HEK293 (cell line): ENCODE results near the gene COL6A1.
A peak's percentile ranks its signal among the peaks of the same experiment; 100 is the strongest.

Source experiments
- CTCF ChIA-PET: fragments of 350-600 bp; formaldehyde crosslinking; extraction: SDS; loops from one replicate; lab custom pipeline; 2021; ENCODE audit warnings: antibody characterized with exemption; lab: Yijun Ruan, JAX
- POLR2A ChIA-PET: fragments of 300-600 bp; formaldehyde crosslinking; extraction: SDS; loops from one replicate; lab custom pipeline; 2020; ENCODE audit warnings: antibody characterized with exemption, inconsistent platforms; lab: Yijun Ruan, JAX
- H3K27ac ChIP-seq: fragments of 200-500 bp; sonication (Bioruptor generic); 2 replicates; pipeline ENCODE4 v1.5.1; 2014; ENCODE audit warnings: low read depth, low read length, control low read depth, inconsistent platforms; ENCODE audit errors: extremely low read depth
- H3K36me3 ChIP-seq, 2 experiments: fragments of 200-500 bp in 1 of 2; sonication (Bioruptor generic) in 1 of 2; 1 replicate in 1 of 2; 2 replicates in 1 of 2; pipeline ENCODE4 v1.5.1; 2014 to 2017; ENCODE audit warnings: inconsistent platforms in 2 of 2, low read length in 2 of 2; ENCODE audit not compliant: control insufficient read depth in 2 of 2, insufficient read depth in 1 of 2
- H3K4me1 ChIP-seq: fragments of 200-500 bp; sonication (Bioruptor generic); 2 replicates; pipeline ENCODE4 v1.5.1; 2014; ENCODE audit warnings: mild to moderate bottlenecking, low read length, inconsistent platforms; ENCODE audit not compliant: control insufficient read depth, insufficient read depth
- H3K4me3 ChIP-seq: 2 replicates; pipeline ENCODE4 v1.5.1; 2011; ENCODE audit warnings: low read depth, mild to moderate bottlenecking, control low read depth, low read length, moderate library complexity
- H3K9me3 ChIP-seq: fragments of 200-500 bp; sonication (Bioruptor generic); 2 replicates; pipeline ENCODE4 v1.5.1; 2014; ENCODE audit warnings: low read depth, low read length, inconsistent platforms; ENCODE audit not compliant: control insufficient read depth, insufficient read depth
- ATF2 ChIP-seq: fragments of 450-650 bp; formaldehyde crosslinking; IDR thresholded peaks from 2 replicates; pipeline ENCODE4 v1.5.1; 2016; ENCODE audit warnings: missing biosample characterization, missing genetic modification characterization, low read depth
- BCL11B ChIP-seq: fragments of 450-650 bp; formaldehyde crosslinking; IDR thresholded peaks from 2 replicates; pipeline ENCODE4 v1.5.1; 2016; ENCODE audit warnings: low read depth, missing biosample characterization, missing genetic modification characterization
- EGR2 ChIP-seq: fragments of 450-650 bp; formaldehyde crosslinking; IDR thresholded peaks from 2 replicates; pipeline ENCODE4 v1.5.1; 2016; ENCODE audit warnings: low read depth, missing biosample characterization, missing genetic modification characterization
- GLIS1 ChIP-seq: fragments of 450-650 bp; formaldehyde crosslinking; IDR thresholded peaks from 2 replicates; pipeline ENCODE4 v1.5.1; 2016; ENCODE audit warnings: missing biosample characterization, missing genetic modification characterization
- HIC1 ChIP-seq: fragments of 450-650 bp; formaldehyde crosslinking; IDR thresholded peaks from 2 replicates; pipeline ENCODE4 v1.5.1; 2016; ENCODE audit warnings: missing biosample characterization, missing genetic modification characterization
- IKZF3 ChIP-seq: fragments of 450-650 bp; IDR thresholded peaks from 2 replicates; pipeline ENCODE4 v1.5.0; 2018; ENCODE audit warnings: missing biosample characterization, mild to moderate bottlenecking, missing genetic modification characterization, moderate library complexity
- INSM2 ChIP-seq: fragments of 450-650 bp; formaldehyde crosslinking; IDR thresholded peaks from 2 replicates; pipeline ENCODE4 v1.5.1; 2016; ENCODE audit warnings: missing biosample characterization, missing genetic modification characterization
- KLF10 ChIP-seq: fragments of 450-650 bp; IDR thresholded peaks from 2 replicates; pipeline ENCODE4 v1.5.1; 2018; ENCODE audit warnings: missing biosample characterization, mild to moderate bottlenecking, missing genetic modification characterization
- KLF9 ChIP-seq: fragments of 450-650 bp; formaldehyde crosslinking; IDR thresholded peaks from 2 replicates; pipeline ENCODE4 v1.5.1; 2016; ENCODE audit warnings: missing biosample characterization, missing genetic modification characterization, low read depth
- PATZ1 ChIP-seq: fragments of 450-650 bp; formaldehyde crosslinking; IDR thresholded peaks from 2 replicates; pipeline ENCODE4 v1.5.1; 2016; ENCODE audit warnings: missing biosample characterization, missing genetic modification characterization
- PRDM10 ChIP-seq: fragments of 450-650 bp; formaldehyde crosslinking; IDR thresholded peaks from 2 replicates; pipeline ENCODE4 v1.5.1; 2016; ENCODE audit warnings: missing biosample characterization, missing genetic modification characterization
- TRIM28 ChIP-seq: IDR thresholded peaks from 2 replicates; pipeline ENCODE4 v1.6.1; 2011; ENCODE audit warnings: low read length, control low read depth, borderline replicate concordance
- ZBTB20 ChIP-seq: fragments of 450-650 bp; formaldehyde crosslinking; IDR thresholded peaks from 2 replicates; pipeline ENCODE4 v1.5.1; 2016; ENCODE audit warnings: missing biosample characterization, missing genetic modification characterization
- ZFHX2 ChIP-seq: fragments of 450-650 bp; formaldehyde crosslinking; conservative IDR thresholded peaks from 2 replicates; pipeline ENCODE4 v1.5.1; 2016; ENCODE audit warnings: missing biosample characterization, missing genetic modification characterization
- ZIC2 ChIP-seq: fragments of 450-650 bp; formaldehyde crosslinking; IDR thresholded peaks from 2 replicates; pipeline ENCODE4 v1.5.1; 2016; ENCODE audit warnings: missing biosample characterization, missing genetic modification characterization
- ZNF184 ChIP-seq: fragments of 450-650 bp; IDR thresholded peaks from 2 replicates; pipeline ENCODE4 v1.5.1; 2018; ENCODE audit warnings: missing biosample characterization, mild to moderate bottlenecking, missing genetic modification characterization
- ZNF24 ChIP-seq: fragments of 450-650 bp; formaldehyde crosslinking; IDR thresholded peaks from 2 replicates; pipeline ENCODE4 v1.5.1; 2016; ENCODE audit warnings: missing biosample characterization, missing genetic modification characterization
- ZNF311 ChIP-seq: fragments of 450-650 bp; formaldehyde crosslinking; IDR thresholded peaks from 2 replicates; pipeline ENCODE4 v1.5.1; 2017; ENCODE audit warnings: missing biosample characterization, missing genetic modification characterization, borderline replicate concordance
- ZNF341 ChIP-seq: fragments of 450-650 bp; formaldehyde crosslinking; IDR thresholded peaks from 2 replicates; pipeline ENCODE4; 2016; ENCODE audit warnings: low read depth, missing biosample characterization, missing genetic modification characterization
- ZNF398 ChIP-seq: fragments of 450-650 bp; formaldehyde crosslinking; IDR thresholded peaks from 2 replicates; pipeline ENCODE4 v1.5.1; 2017; ENCODE audit warnings: missing biosample characterization, missing genetic modification characterization
- ZNF423 ChIP-seq: fragments of 450-650 bp; formaldehyde crosslinking; IDR thresholded peaks from 2 replicates; pipeline ENCODE4 v1.5.1; 2016; ENCODE audit warnings: missing biosample characterization, missing genetic modification characterization
- ZNF560 ChIP-seq: fragments of 450-650 bp; formaldehyde crosslinking; IDR thresholded peaks from 2 replicates; pipeline ENCODE4 v1.5.1; 2017; ENCODE audit warnings: missing biosample characterization, missing genetic modification characterization, borderline replicate concordance
- ZNF600 ChIP-seq: fragments of 450-650 bp; formaldehyde crosslinking; IDR thresholded peaks from 2 replicates; pipeline ENCODE4 v1.5.1; 2016; ENCODE audit warnings: missing biosample characterization, missing genetic modification characterization
- ZSCAN30 ChIP-seq: fragments of 450-650 bp; IDR thresholded peaks from 2 replicates; pipeline ENCODE4 v1.5.1; 2018; ENCODE audit warnings: missing biosample characterization, mild to moderate bottlenecking, missing genetic modification characterization, moderate library complexity

COL6A1 gene

GRCh38 chr21:45972716-45973474 lies 8.7 kb upstream of the COL6A1 start:
- CTCF ChIA-PET = interaction anchor here (0.6 to 2.7 kb wide), 14 partner anchors 9 to 364 kb away, joined by 3 to 14 read pairs (median 4); partner anchors contain the start of gene COL6A2
- Histone ChIP-seq H3K4me3 (no peak overlapping the region), H3K27ac (peak overlapping the region; percentile 38; the same call in 1 of the 2 replicates), H3K36me3 (no peaks in the 10 kb centered on the region), H3K4me1 (peaks cover 23% of the 10 kb centered on the region), H3K9me3 (no peaks in the 10 kb centered on the region)
- POLR2A ChIA-PET = interaction anchor here (0.9 to 1.3 kb wide), 6 partner anchors 9 to 663 kb away, joined by 3 to 9 read pairs (median 4); partner anchors contain the start of genes COL6A1 and PRMT2
- TF ChIP-seq ZNF24 (tag by site-specific recombination) = no peak
- TF ChIP-seq PRDM10 (tag by site-specific recombination) = peak; percentile 67
- TF ChIP-seq ZFHX2 (tag by site-specific recombination) = peak; percentile 75
- TF ChIP-seq HIC1 = peak; percentile 63; the same call in 1 of the 2 replicates
- peak; percentile 81 for TF ChIP-seq ZNF423 (tag by site-specific recombination)
- peak; percentile 68; the same call in 1 of the 2 replicates for TF ChIP-seq ZSCAN30 (tag by site-specific recombination)
- TF ChIP-seq PATZ1 (tag by site-specific recombination) = peak; percentile 49; the same call in 1 of the 2 replicates
- no peak for TF ChIP-seq INSM2 (tag by site-specific recombination)
- TF ChIP-seq KLF10 (tag by site-specific recombination) = peak; percentile 18; the same call in 1 of the 2 replicates
- TF ChIP-seq ZBTB20 (tag by site-specific recombination) = peak; percentile 80
- peak; percentile 21 for TF ChIP-seq KLF9
- TF ChIP-seq IKZF3 (tag by site-specific recombination) = peak; percentile 68
- TF ChIP-seq ATF2 (tag by site-specific recombination) = no peak
- no peak for TF ChIP-seq ZNF560
- TF ChIP-seq TRIM28 = no peak
- TF ChIP-seq GLIS1 (tag by site-specific recombination) = peak; percentile 95
- TF ChIP-seq ZNF184 (tag by site-specific recombination) = no peak
- TF ChIP-seq ZNF341 = peak; percentile 43
- TF ChIP-seq ZNF398 (tag by site-specific recombination) = peak; percentile 25; the same call in 1 of the 2 replicates
- no peak for TF ChIP-seq ZNF311 (tag by site-specific recombination)
- TF ChIP-seq BCL11B (tag by site-specific recombination) = 0 out of 2 replicates have a peak, but pooled peaks have one; percentile 9
- peak; percentile 98 for TF ChIP-seq ZIC2 (tag by site-specific recombination)
- TF ChIP-seq EGR2 (tag by site-specific recombination) = peak; percentile 71
- TF ChIP-seq ZNF600 (tag by site-specific recombination) = peak; percentile 77
